T-helper 2 cell treated with Interferon-gamma antibody and Interleukin-4, amounts not matched to agents 100 ng/mL and 5 ng/mL, for 36 hours (primary cell): Measurements from ENCODE around the gene CIRBP. TPM values are rescaled to one million over a fixed set of nuclear protein-coding genes. Genes with fewer than 3 reads are reported as not detected.

Source experiments
- intact Hi-C: fragments of 100-400 bp; cut with micrococcal nuclease; formaldehyde crosslinking; loops from one replicate; pipeline ENCODE4 v1.15.1; 2023
- total RNA-seq: library from RNA; stranded (reverse); gene quantifications from 2 replicates; pipeline ENCODE4 v1.2.3, GENCODE V29; 2022

Gene CIRBP
- total RNA-seq, 1 donor from 2014 or later, result 200 TPM

- intact Hi-C loops, result loop anchor here (5.0 kb wide), 1 partner anchor 217 kb away; no protein-coding TSS in a partner anchor
Observed at GRCh38 chr19:1254081-1254527, 15.0 kb upstream of the CIRBP start.

GRCh38 chr19:1254530-1255185 lies 14.5 kb upstream of the CIRBP start:
- intact Hi-C loops, result loop anchor here (5.0 kb wide), 1 partner anchor 217 kb away; no protein-coding TSS in a partner anchor

GRCh38 chr19:1255186-1256161 lies 13.7 kb upstream of the CIRBP start:
- intact Hi-C loops, result no loop called here

GRCh38 chr19:1256646-1257474 lies 12.3 kb upstream of the CIRBP start:
- intact Hi-C loops, result no loop called here

GRCh38 chr19:1257475-1258162 lies 11.5 kb upstream of the CIRBP start:
- intact Hi-C loops, result no loop called here

- intact Hi-C loops, result no loop called here
Observed at GRCh38 chr19:1258163-1258492, 11.0 kb upstream of the CIRBP start.

- intact Hi-C loops, result loop anchor here (1.0 kb wide), 1 partner anchor 9 kb away; no protein-coding TSS in a partner anchor
Observed at GRCh38 chr19:1258707-1259205, 10.4 kb upstream of the CIRBP start.

GRCh38 chr19:1259206-1259875 lies 9.8 kb upstream of the CIRBP start:
- intact Hi-C loops, result loop anchor here (1.0 kb wide), 1 partner anchor 10 kb away; no protein-coding TSS in a partner anchor

GRCh38 chr19:1259876-1260748 lies 9.0 kb upstream of the CIRBP start:
- intact Hi-C loops, result loop anchor here (1.0 kb wide), 2 partner anchors 9 to 11 kb away; partner anchors contain the start of gene CIRBP

- intact Hi-C loops, result loop anchor here (1.0 kb wide), 1 partner anchor 8 kb away; the partner anchor contains the start of gene CIRBP
Observed at GRCh38 chr19:1260749-1261537, 8.2 kb upstream of the CIRBP start.

- intact Hi-C loops, result no loop called here
Observed at GRCh38 chr19:1261538-1261797, 7.7 kb upstream of the CIRBP start.

- intact Hi-C loops, result no loop called here
Observed at GRCh38 chr19:1261798-1262622, 7.1 kb upstream of the CIRBP start.

GRCh38 chr19:1262623-1263123 lies 6.5 kb upstream of the CIRBP start:
- intact Hi-C loops, result no loop called here

- intact Hi-C loops, result no loop called here
Observed at GRCh38 chr19:1263188-1263587, 5.9 kb upstream of the CIRBP start.

- intact Hi-C loops, result no loop called here
Observed at GRCh38 chr19:1264801-1265614, 4.1 kb upstream of the CIRBP start.

GRCh38 chr19:1265615-1266128 lies 3.5 kb upstream of the CIRBP start:
- intact Hi-C loops, result no loop called here
